ENCODE measurements around the gene LITAFD.

The LITAFD gene

GRCh38 chr16:8887431-8887765, 5.2 kb downstream of the LITAFD start:
- H3K4me3 ChIP-seq (ENCODE audit: low read length): no peak overlapping the region
- no peak for TF ChIP-seq CTCF (conservative IDR thresholded peaks at IDR 0.05; ENCODE audit: low read depth, low read length)

GRCh38 chr16:8887952-8888560, 5.9 kb downstream of the LITAFD start:
- DNase-seq (ENCODE audit: low read depth): no peak
- TF ChIP-seq CTCF (conservative IDR thresholded peaks at IDR 0.05; ENCODE audit: low read depth, low read length): no peak

More at GRCh38 chr16:8887431-8887765, 5.2 kb downstream of the LITAFD start:
- no peak for DNase-seq (ENCODE audit: low read depth)

GRCh38 chr16:8888951-8889892, 7.1 kb downstream of the LITAFD start:
- no peak for DNase-seq (ENCODE audit: low read depth)
- TF ChIP-seq CTCF (conservative IDR thresholded peaks at IDR 0.05; ENCODE audit: low read depth, low read length): no peak
- no peak overlapping the region for H3K4me3 ChIP-seq (ENCODE audit: low read length)

More at GRCh38 chr16:8887952-8888560, 5.9 kb downstream of the LITAFD start:
- no peak overlapping the region for H3K4me3 ChIP-seq (ENCODE audit: low read length)

- no peak overlapping the region for H3K4me3 ChIP-seq (ENCODE audit: low read length)
- no peak for DNase-seq (ENCODE audit: low read depth)
- no peak for TF ChIP-seq CTCF (conservative IDR thresholded peaks at IDR 0.05; ENCODE audit: low read depth, low read length)
Measured at GRCh38 chr16:8889893-8890548, 7.9 kb downstream of the LITAFD start.

- no peak for TF ChIP-seq CTCF (conservative IDR thresholded peaks at IDR 0.05; ENCODE audit: low read depth, low read length)
- no peak for DNase-seq (ENCODE audit: low read depth)
Measured at GRCh38 chr16:8890549-8890921, 8.4 kb downstream of the LITAFD start.

GRCh38 chr16:8892101-8892575, 10.0 kb downstream of the LITAFD start:
- H3K4me3 ChIP-seq (ENCODE audit: low read length): no peak overlapping the region
- no peak for TF ChIP-seq CTCF (conservative IDR thresholded peaks at IDR 0.05; ENCODE audit: low read depth, low read length)
- no peak for DNase-seq (ENCODE audit: low read depth)

More at GRCh38 chr16:8890549-8890921, 8.4 kb downstream of the LITAFD start:
- H3K4me3 ChIP-seq (ENCODE audit: low read length): no peak overlapping the region

All from retinal pigment epithelial cell (primary cell).